ENCODE measurements around the gene TNFRSF12A.
A peak's percentile ranks its signal among the peaks of the same experiment; 100 is the strongest.

Gene TNFRSF12A

DNA sequence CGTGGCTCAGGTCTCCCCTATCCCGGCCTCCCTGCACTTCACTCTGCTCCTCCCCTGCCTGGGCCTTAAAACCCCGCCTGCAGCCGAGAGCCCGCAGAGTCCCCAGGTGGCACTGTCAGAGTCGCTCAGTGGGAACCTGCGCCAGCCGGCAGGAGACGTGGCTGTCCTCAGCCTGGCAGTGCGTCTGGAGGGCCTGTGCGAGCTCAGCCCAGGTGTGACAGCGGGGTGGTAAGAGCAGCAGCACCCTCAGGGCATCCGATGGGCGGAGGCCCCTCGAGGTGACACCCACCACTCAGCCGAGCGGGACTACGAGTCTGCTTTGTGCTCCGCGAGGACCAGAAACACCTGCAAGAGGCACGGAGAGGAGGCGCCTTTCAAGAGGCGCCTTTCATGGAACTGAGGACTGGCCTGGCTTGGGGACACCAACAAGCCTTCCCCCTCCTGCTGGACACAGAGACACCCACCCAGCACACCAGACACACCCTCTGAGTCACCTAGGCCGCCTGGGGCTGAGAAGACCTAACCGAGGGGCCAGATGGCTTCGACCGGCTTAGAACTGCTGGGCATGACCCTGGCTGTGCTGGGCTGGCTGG is 7.2 kb upstream of the TNFRSF12A start, which contains the start of gene CLDN9:
Gene CLDN9, plus strand, starts transcription at position 96 of the 593 bp plus-strand sequence. Its CDS starts 440 bp downstream, at position 536.
- DNase-seq, result no peak

DNA sequence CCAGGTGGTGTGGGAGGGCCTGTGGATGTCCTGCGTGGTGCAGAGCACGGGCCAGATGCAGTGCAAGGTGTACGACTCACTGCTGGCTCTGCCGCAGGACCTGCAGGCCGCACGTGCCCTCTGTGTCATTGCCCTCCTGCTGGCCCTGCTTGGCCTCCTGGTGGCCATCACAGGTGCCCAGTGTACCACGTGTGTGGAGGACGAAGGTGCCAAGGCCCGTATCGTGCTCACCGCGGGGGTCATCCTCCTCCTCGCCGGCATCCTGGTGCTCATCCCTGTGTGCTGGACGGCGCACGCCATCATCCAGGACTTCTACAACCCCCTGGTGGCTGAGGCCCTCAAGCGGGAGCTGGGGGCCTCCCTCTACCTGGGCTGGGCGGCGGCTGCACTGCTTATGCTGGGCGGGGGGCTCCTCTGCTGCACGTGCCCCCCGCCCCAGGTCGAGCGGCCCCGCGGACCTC is 6.6 kb upstream of the TNFRSF12A start:
- no peak for DNase-seq

GRCh38 chr16:3013998-3014690 is 6.0 kb upstream of the TNFRSF12A start:
- no peak for DNase-seq

GRCh38 chr16:3014971-3015370 is 5.2 kb upstream of the TNFRSF12A start:
- DNase-seq, result no peak

GRCh38 chr16:3015865-3016521 is 4.2 kb upstream of the TNFRSF12A start:
- no peak for DNase-seq

GRCh38 chr16:3017344-3017743 is 2.8 kb upstream of the TNFRSF12A start:
- no peak for DNase-seq

GRCh38 chr16:3017794-3018506 is 2.2 kb upstream of the TNFRSF12A start, which contains the start of gene CLDN6:
TSS of gene CLDN6 (minus strand) at chr16:3018183. CDS start at chr16:3016021, 2,162 bp downstream.
- no peak for DNase-seq

DNA sequence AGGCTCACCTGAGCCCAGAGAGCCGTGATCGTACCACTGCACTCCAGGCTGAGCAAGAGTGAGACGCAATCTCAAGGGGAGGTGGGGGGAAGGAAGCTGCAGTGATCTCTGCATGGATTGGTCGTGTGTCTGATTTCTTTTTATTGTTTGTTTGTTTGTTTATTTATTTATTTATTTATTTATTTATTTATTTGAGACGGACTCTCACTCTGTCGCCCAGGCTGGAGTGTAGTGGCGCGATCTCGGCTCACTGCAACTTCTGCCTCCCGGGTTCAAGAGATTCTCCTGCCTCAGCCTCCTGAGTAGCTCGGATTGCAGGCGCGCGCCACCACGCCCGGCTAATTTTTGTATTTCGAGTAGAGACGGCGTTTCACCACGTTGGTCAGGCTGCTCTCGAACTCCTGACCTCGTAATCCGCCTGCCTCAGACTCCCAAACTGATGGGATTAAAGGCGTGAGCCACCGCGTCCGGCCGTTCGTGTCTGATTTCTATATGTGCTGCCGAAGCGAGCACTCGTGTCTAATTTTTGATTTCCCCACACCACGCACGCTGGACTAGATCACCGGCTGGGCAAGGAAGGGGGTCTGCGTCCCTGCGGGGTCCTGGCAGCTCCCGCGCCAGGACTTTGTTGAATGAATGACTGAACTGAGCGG is 448 bp upstream of the TNFRSF12A start:
- DNase-seq, result no peak

GRCh38 chr16:3020604-3021448 is 658 bp downstream of the TNFRSF12A start:
- peak; percentile 18 for DNase-seq

- DNase-seq, result peak; percentile 36
Observed at GRCh38 chr16:3021449-3022207, 1.5 kb downstream of the TNFRSF12A start.

GRCh38 chr16:3022208-3022683 is 2.1 kb downstream of the TNFRSF12A start:
- no peak for DNase-seq

DNA sequence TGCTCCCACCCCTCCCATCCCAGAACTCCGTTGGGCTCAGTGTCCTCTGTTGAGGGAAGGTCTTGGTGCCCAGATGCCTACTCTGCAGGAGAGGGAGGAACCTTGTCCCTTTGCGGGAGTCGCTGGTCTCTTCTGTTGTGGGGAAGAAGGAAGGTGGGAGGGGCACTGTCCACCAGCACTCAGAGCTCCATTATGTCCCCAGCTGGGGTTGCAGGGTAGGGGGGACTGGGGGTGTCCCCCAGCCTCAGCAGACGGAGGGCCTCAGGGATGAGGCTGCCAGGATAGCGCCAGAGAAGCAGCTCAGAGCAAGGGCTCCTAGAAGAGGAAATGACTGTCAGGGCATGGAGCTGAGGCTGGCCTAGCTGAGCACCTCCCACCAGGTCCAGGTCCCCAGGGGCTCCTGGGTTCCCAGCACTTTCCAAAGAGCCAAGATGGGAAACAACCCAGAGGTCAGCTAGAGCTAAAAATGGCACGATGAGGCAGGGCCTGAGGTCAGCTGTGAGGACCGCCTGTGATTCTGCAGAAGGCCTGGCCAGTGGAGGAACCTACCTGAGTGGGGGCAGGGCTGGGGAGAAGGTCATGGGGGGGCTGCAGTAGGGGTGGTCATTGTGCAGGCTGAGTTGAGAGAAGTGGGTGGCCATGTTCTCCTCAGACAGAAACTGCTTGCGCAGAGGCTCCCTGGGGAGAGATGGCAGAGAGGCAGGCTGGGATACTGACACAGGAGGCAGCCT is 2.7 kb downstream of the TNFRSF12A start:
- DNase-seq, result no peak

DNA sequence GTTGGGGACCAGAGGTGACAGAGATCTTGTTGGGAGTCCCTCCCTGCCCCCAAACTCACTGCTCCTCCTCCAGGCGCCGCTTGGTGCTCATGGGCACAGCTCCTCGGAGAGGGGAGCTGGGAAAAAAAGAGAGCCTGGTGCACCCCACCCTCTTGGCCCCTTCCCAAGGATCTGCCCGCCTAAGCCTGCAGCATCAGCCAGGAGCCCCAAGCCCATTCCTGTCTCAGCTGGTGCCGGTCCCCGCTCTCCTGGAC is 3.2 kb downstream of the TNFRSF12A start:
- no peak for DNase-seq

DNA sequence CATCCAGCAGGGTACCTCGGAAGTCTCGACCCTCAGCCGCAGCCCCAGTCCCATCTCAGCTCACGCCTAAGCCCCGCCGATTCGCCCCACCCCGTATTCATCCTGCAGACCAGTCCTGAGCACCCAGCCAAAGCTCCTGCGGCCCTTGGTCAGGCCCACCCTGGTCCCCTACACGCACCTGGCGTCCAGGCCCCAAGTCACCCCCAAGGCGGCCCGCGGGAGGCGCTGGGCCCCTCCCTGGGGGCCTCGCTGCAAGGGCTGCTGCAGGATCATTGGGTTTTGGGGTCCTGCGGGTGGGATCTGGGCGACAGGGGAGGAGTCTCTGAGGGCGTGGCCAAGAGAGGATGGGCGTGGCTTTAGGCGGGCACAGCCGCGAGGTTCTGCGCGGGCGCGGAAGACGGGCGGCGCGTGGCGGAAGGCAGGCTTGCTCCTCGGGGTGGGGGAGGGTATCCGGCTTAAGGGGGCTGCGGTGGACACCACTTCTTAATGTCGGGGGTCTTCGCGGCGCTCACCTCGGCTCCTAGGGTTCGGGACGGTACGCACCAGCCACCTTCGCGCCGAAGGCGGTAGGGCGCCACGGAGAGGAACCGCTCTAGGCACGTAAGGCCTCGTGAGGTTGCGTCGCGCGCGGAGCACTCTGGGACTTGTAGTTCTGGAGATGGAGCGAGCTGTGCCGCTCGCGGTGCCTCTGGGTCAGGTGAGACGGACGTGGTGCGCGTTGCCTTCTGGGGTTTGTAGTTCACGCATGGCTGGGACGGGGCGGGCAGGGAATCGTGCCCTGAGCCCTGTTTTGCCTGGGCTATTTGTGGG is 3.7 kb downstream of the TNFRSF12A start, which contains the start of the genes HCFC1R1 and THOC6:
Gene HCFC1R1, minus strand, starts transcription at position 274 of the 810 bp plus-strand sequence. Its CDS starts 1 bp downstream, at position 273.
Gene THOC6, plus strand, starts transcription at position 367 of the 810 bp plus-strand sequence. Its CDS starts 292 bp downstream, at position 659.
- DNase-seq, result peak; percentile 96

DNA sequence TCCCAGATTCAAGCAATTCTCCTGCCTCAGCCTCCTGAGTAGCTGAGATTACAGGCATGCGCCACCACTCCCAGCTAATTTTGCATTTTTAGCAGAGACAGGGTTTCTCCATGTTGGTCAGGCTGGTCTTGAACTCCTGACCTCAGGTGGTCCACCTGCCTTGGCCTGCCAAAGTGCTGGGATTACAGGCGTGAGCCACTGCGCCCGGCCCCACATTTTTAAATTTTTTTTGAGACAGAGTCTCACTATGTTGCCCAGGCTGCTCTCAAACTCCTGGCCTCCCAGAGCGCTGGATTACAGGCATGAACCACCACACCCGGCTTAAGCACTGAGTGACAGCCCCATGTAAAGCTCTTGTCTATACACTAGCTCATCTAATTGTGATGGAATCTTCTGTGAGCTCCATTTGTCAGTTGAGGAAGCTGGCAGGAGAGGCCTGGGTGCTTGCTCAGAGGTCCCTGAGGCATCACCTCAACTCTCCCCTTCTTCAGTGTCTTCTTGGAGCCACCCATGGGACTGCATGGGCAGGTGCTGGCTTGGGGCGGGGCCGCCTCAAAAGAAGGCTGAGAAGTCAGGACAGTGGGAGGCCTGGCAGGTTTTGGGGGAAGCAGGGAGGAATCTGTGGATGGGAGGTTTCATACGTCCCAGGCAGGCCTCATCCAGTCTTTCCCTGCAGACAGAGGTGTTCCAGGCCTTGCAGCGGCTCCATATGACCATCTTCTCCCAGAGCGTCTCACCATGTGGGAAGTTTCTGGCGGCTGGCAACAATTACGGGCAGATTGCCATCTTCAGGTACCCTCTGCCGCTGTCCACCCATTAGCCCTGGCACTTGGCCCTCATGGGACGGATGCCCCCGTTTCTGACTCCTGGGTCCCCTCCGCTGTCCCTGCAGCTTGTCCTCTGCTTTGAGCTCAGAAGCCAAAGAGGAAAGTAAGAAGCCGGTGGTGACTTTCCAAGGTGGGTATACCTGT is 5.1 kb downstream of the TNFRSF12A start:
- no peak for DNase-seq

GRCh38 chr16:3026003-3026378 is 5.8 kb downstream of the TNFRSF12A start:
- no peak for DNase-seq

GRCh38 chr16:3026609-3027488 is 6.7 kb downstream of the TNFRSF12A start:
- no peak for DNase-seq
